HEK293T (cell line): ENCODE data around the gene CLDN19.

ENCODE experiments used
- CTCF ChIA-PET: fragments of 350-600 bp; formaldehyde crosslinking; extraction: SDS; loops from one replicate; lab custom pipeline; 2021; ENCODE audit warnings: antibody characterized with exemption, inconsistent platforms; lab: Yijun Ruan, JAX
- POLR2A ChIA-PET: fragments of 350-600 bp; formaldehyde crosslinking; extraction: SDS; loops from one replicate; lab custom pipeline; 2020; ENCODE audit warnings: antibody characterized with exemption, inconsistent platforms; lab: Yijun Ruan, JAX
- DNase-seq: peaks from one replicate; pipeline ENCODE4 v3.0.0; 2012; ENCODE audit warnings: mixed read lengths; ENCODE audit errors: extremely low spot score
- ARNT ChIP-seq: fragments of 450-650 bp; IDR thresholded peaks from 2 replicates; pipeline ENCODE4 v1.6.1; 2017; ENCODE audit warnings: mild to moderate bottlenecking
- BHLHE40 ChIP-seq: fragments of 450-650 bp; IDR thresholded peaks from 2 replicates; pipeline ENCODE4 v1.6.1; 2016; ENCODE audit warnings: mild to moderate bottlenecking, moderate library complexity, borderline replicate concordance
- CTBP1 ChIP-seq: fragments of 450-650 bp; IDR thresholded peaks from 2 replicates; pipeline ENCODE4 v1.6.1; 2016; ENCODE audit warnings: borderline replicate concordance
- ELF4 ChIP-seq: fragments of 450-650 bp; IDR thresholded peaks from 2 replicates; pipeline ENCODE4 v1.6.1; 2017; ENCODE audit warnings: antibody characterized with exemption
- FOXA1 ChIP-seq: fragments of 450-650 bp; IDR thresholded peaks from 2 replicates; pipeline ENCODE4 v1.6.1; 2016; ENCODE audit warnings: mild to moderate bottlenecking
- FOXK2 ChIP-seq: fragments of 450-650 bp; IDR thresholded peaks from 2 replicates; pipeline ENCODE4 v1.6.1; 2016; ENCODE audit warnings: mild to moderate bottlenecking
- FOXM1 ChIP-seq: fragments of 450-650 bp; IDR thresholded peaks from 2 replicates; pipeline ENCODE4 v1.6.1; 2017; ENCODE audit warnings: mild to moderate bottlenecking, borderline replicate concordance
- HDGF ChIP-seq: fragments of 450-650 bp; IDR thresholded peaks from 2 replicates; pipeline ENCODE4 v1.6.1; 2017; ENCODE audit warnings: antibody characterized with exemption, borderline replicate concordance
- L3MBTL2 ChIP-seq: fragments of 450-650 bp; conservative IDR thresholded peaks from 2 replicates; pipeline ENCODE4 v1.6.1; 2016; ENCODE audit warnings: mild to moderate bottlenecking
- LEF1 ChIP-seq: fragments of 450-650 bp; IDR thresholded peaks from 2 replicates; pipeline ENCODE4 v1.6.1; 2017; ENCODE audit warnings: mild to moderate bottlenecking, borderline replicate concordance
- NFRKB ChIP-seq: fragments of 450-650 bp; IDR thresholded peaks from 2 replicates; pipeline ENCODE4 v1.6.1; 2016; ENCODE audit warnings: mild to moderate bottlenecking, moderate library complexity
- PKNOX1 ChIP-seq: fragments of 450-650 bp; IDR thresholded peaks from 2 replicates; pipeline ENCODE4 v1.6.1; 2016
- SP1 ChIP-seq: fragments of 450-650 bp; IDR thresholded peaks from 2 replicates; pipeline ENCODE4 v1.6.1; 2017
- SUZ12 ChIP-seq: fragments of 450-650 bp; IDR thresholded peaks from 2 replicates; pipeline ENCODE4 v1.6.1; 2016; ENCODE audit warnings: mild to moderate bottlenecking
- TARDBP ChIP-seq: fragments of 450-650 bp; IDR thresholded peaks from 2 replicates; pipeline ENCODE4 v1.6.1; 2016
- ZNF384 ChIP-seq: fragments of 450-650 bp; IDR thresholded peaks from 2 replicates; pipeline ENCODE4 v1.6.1; 2016

CLDN19 gene

GRCh38 chr1:42735056-42735455 lies 5.0 kb downstream of the CLDN19 start:
- POLR2A ChIA-PET = no interaction called here
- DNase-seq = no peak
- no peak for TF ChIP-seq FOXK2
- no peak for TF ChIP-seq SUZ12
- no peak for TF ChIP-seq BHLHE40
- TF ChIP-seq ELF4 = no peak
- TF ChIP-seq HDGF = no peak
- TF ChIP-seq TARDBP = no peak
- no peak for TF ChIP-seq LEF1
- no peak for TF ChIP-seq FOXM1
- no peak for TF ChIP-seq PKNOX1
- no peak for TF ChIP-seq ARNT
- TF ChIP-seq ZNF384 = no peak
- TF ChIP-seq L3MBTL2 = no peak
- no peak for TF ChIP-seq SP1
- TF ChIP-seq FOXA1 = no peak
- TF ChIP-seq CTBP1 = no peak
- CTCF ChIA-PET = no interaction called here

- no peak for DNase-seq
- CTCF ChIA-PET = interaction anchor here (0.6 kb wide), 1 partner anchor 30 kb away, joined by 4 read pairs; no protein-coding TSS in a partner anchor
- TF ChIP-seq CTBP1 (no peak), SUZ12 (no peak), ELF4 (no peak), LEF1 (no peak), FOXM1 (no peak), ARNT (no peak), TARDBP (no peak)
- POLR2A ChIA-PET = no interaction called here
Observed at GRCh38 chr1:42734201-42735035, 5.6 kb downstream of the CLDN19 start.

GRCh38 chr1:42733415-42734200 lies 6.4 kb downstream of the CLDN19 start:
- POLR2A ChIA-PET = no interaction called here
- no peak for DNase-seq
- TF ChIP-seq ELF4 (no peak), SUZ12 (no peak)
- CTCF ChIA-PET = interaction anchor here (0.6 kb wide), 1 partner anchor 30 kb away, joined by 4 read pairs; no protein-coding TSS in a partner anchor

- POLR2A ChIA-PET = no interaction called here
- TF ChIP-seq ZNF384 (no peak), HDGF (no peak), FOXM1 (no peak), NFRKB (no peak), FOXK2 (no peak), L3MBTL2 (no peak), CTBP1 (no peak), ELF4 (no peak), FOXA1 (no peak), LEF1 (no peak), PKNOX1 (no peak), BHLHE40 (no peak), TARDBP (no peak), SP1 (no peak), SUZ12 (no peak)
- CTCF ChIA-PET = no interaction called here
- no peak for DNase-seq
Observed at GRCh38 chr1:42732126-42732680, 7.8 kb downstream of the CLDN19 start.

- DNase-seq = no peak
- POLR2A ChIA-PET = interaction anchor here (0.8 kb wide), 1 partner anchor 35 kb away, joined by 3 read pairs; the partner anchor contains the start of genes C1orf50 and P3H1
- CTCF ChIA-PET = interaction anchor here (1.1 kb wide), 1 partner anchor 10 kb away, joined by 3 read pairs; no protein-coding TSS in a partner anchor
- TF ChIP-seq LEF1 (no peak), HDGF (no peak)
Observed at GRCh38 chr1:42731585-42731984, 8.5 kb downstream of the CLDN19 start.

- ChIA-PET POLR2A (interaction anchor here (0.8 kb wide), 1 partner anchor 35 kb away, joined by 3 read pairs; the partner anchor contains the start of genes C1orf50 and P3H1), CTCF (interaction anchor here (1.1 kb wide), 1 partner anchor 11 kb away, joined by 3 read pairs; no protein-coding TSS in a partner anchor)
- DNase-seq = no peak
- TF ChIP-seq L3MBTL2 (no peak), TARDBP (no peak), LEF1 (no peak), ZNF384 (no peak)
Observed at GRCh38 chr1:42730988-42731387, 9.0 kb downstream of the CLDN19 start.
